HL-60/S4 treated with phorbol 12-myristate 13-acetate at 8.2 ng/mL for 4 days and 3 days (cell line): ENCODE results near the gene DGKH.

Source experiments
- in situ Hi-C: fragments of 300-500 bp; cut with MboI; formaldehyde crosslinking; loops from 2 replicates; pipeline ENCODE4 v1.15.0; 2022; ENCODE audit warnings: low sequenced_read_pairs

DGKH gene

GRCh38 chr13:42048342-42048683, at the start of gene DGKH:
DGKH (plus strand) TSS chr13:42048648; CDS start chr13:42048774, 126 bp downstream.
- in situ Hi-C loops, result no loop called here

GRCh38 chr13:42000846-42001245, 47.6 kb upstream of the DGKH start:
- in situ Hi-C loops, result no loop called here

- in situ Hi-C loops, result no loop called here
These were observed 46.9 kb upstream of the DGKH start for GRCh38 chr13:42001580-42001979.

- in situ Hi-C loops, result no loop called here
These were observed 46.4 kb upstream of the DGKH start for GRCh38 chr13:42002066-42002465.

- in situ Hi-C loops, result no loop called here
These were observed 40.6 kb upstream of the DGKH start for GRCh38 chr13:42007844-42008243.

GRCh38 chr13:42009057-42009456, 39.4 kb upstream of the DGKH start:
- in situ Hi-C loops, result no loop called here

- in situ Hi-C loops, result no loop called here
These were observed 36.7 kb upstream of the DGKH start for GRCh38 chr13:42011601-42012350.

GRCh38 chr13:42014119-42014518, 34.3 kb upstream of the DGKH start:
- in situ Hi-C loops, result no loop called here

GRCh38 chr13:42017264-42017663, 31.2 kb upstream of the DGKH start:
- in situ Hi-C loops, result no loop called here

- in situ Hi-C loops, result no loop called here
These were observed 26.6 kb upstream of the DGKH start for GRCh38 chr13:42021851-42022250.

GRCh38 chr13:42022336-42022735, 26.1 kb upstream of the DGKH start:
- in situ Hi-C loops, result no loop called here

GRCh38 chr13:42022796-42023493, 25.5 kb upstream of the DGKH start:
- in situ Hi-C loops, result no loop called here

GRCh38 chr13:42027286-42027685, 21.2 kb upstream of the DGKH start:
- in situ Hi-C loops, result no loop called here

GRCh38 chr13:42028113-42028799, 20.2 kb upstream of the DGKH start:
- in situ Hi-C loops, result no loop called here

- in situ Hi-C loops, result no loop called here
These were observed 12.4 kb upstream of the DGKH start for GRCh38 chr13:42035905-42036521.

- in situ Hi-C loops, result no loop called here
These were observed 11.7 kb upstream of the DGKH start for GRCh38 chr13:42036711-42037110.

- in situ Hi-C loops, result no loop called here
These were observed 9.6 kb upstream of the DGKH start for GRCh38 chr13:42038661-42039456.

GRCh38 chr13:42039457-42039945, 8.9 kb upstream of the DGKH start:
- in situ Hi-C loops, result no loop called here

GRCh38 chr13:42039946-42040729, 8.3 kb upstream of the DGKH start:
- in situ Hi-C loops, result no loop called here

- in situ Hi-C loops, result no loop called here
These were observed 7.8 kb upstream of the DGKH start for GRCh38 chr13:42040730-42041010.
